GM23338 (cell line): ENCODE results near the gene GRK3. TPM values are rescaled to one million over a fixed set of nuclear protein-coding genes. Genes with fewer than 3 reads are reported as not detected.
A peak's percentile ranks its signal among the peaks of the same experiment; 100 is the strongest.
"Not testable (repeated sequence)": the region's sequence is repeated elsewhere in the genome, so short reads cannot be mapped to it uniquely, and the experiment has no call there.

Experiments used
- ATAC-seq: fragments of 200-7000 bp; cut with Tn5 transposase; 3 replicates; pipeline ENCODE4 v1.9.1; 2020
- DNase-seq: peaks from one replicate; pipeline ENCODE4 v3.0.0-alpha.2; 2015; ENCODE audit warnings: low spot score
- H2AFZ ChIP-seq: fragments of 200-600 bp; sonication (generic); 2 replicates; pipeline ENCODE4 v1.8.0; 2016; ENCODE audit warnings: antibody characterized with exemption, mild to moderate bottlenecking, moderate library complexity
- H3F3A ChIP-seq: fragments of 200-600 bp; sonication (generic); replicated peaks from 2 replicates; pipeline ENCODE4 v1.8.0; 2017; ENCODE audit warnings: antibody characterized with exemption, mixed run types, low read depth
- H3K27ac ChIP-seq: fragments of 200-600 bp; sonication (generic); 2 replicates; pipeline ENCODE4 v1.6.1; 2016; ENCODE audit warnings: low read depth
- H3K27me3 ChIP-seq: fragments of 200-600 bp; sonication (generic); 2 replicates; pipeline ENCODE4 v1.8.0; 2016; ENCODE audit warnings: mild to moderate bottlenecking, mixed run types, moderate library complexity; ENCODE audit not compliant: insufficient read depth
- H3K36me3 ChIP-seq: fragments of 200-600 bp; sonication (generic); 2 replicates; pipeline ENCODE4 v1.8.0; 2016; ENCODE audit warnings: mild to moderate bottlenecking; ENCODE audit not compliant: insufficient read depth
- H3K4me1 ChIP-seq: fragments of 200-600 bp; sonication (generic); 2 replicates; pipeline ENCODE4 v1.8.0; 2016; ENCODE audit warnings: mild to moderate bottlenecking, moderate library complexity; ENCODE audit not compliant: insufficient read depth
- H3K4me2 ChIP-seq: fragments of 200-600 bp; sonication (generic); 2 replicates; pipeline ENCODE4 v1.7.1; 2017; ENCODE audit warnings: mixed run types
- H3K4me3 ChIP-seq: fragments of 200-600 bp; sonication (generic); 2 replicates; pipeline ENCODE4 v1.6.1; 2016; ENCODE audit warnings: mixed run types
- H3K79me2 ChIP-seq: fragments of 200-600 bp; sonication (generic); replicated peaks from 2 replicates; pipeline ENCODE4 v1.8.0; 2017; ENCODE audit warnings: mild to moderate bottlenecking; ENCODE audit not compliant: insufficient read depth
- H3K9me2 ChIP-seq: fragments of 200-600 bp; sonication (generic); 2 replicates; pipeline ENCODE4 v1.8.0; 2017; ENCODE audit not compliant: insufficient read depth
- H4K20me1 ChIP-seq: fragments of 200-600 bp; sonication (generic); replicated peaks from 2 replicates; pipeline ENCODE4 v1.8.0; 2017; ENCODE audit warnings: mild to moderate bottlenecking; ENCODE audit not compliant: insufficient read depth
- H3K27ac Mint-ChIP-seq: 2 replicates; pipeline ENCODE4 v1.8.0; 2020; ENCODE audit warnings: inconsistent platforms, mild to moderate bottlenecking, moderate library complexity, mixed read lengths
- H3K27me3 Mint-ChIP-seq: 3 replicates; pipeline ENCODE4 v1.8.0; 2022; ENCODE audit warnings: low read depth, mild to moderate bottlenecking, moderate library complexity, mixed read lengths, inconsistent platforms; ENCODE audit not compliant: insufficient read depth, poor library complexity
- H3K36me3 Mint-ChIP-seq: 3 replicates; pipeline ENCODE4 v1.8.0; 2021; ENCODE audit warnings: low read depth, mild to moderate bottlenecking, inconsistent platforms, moderate library complexity, mixed read lengths
- H3K4me1 Mint-ChIP-seq: 3 replicates; pipeline ENCODE4 v1.8.0; 2020; ENCODE audit warnings: mild to moderate bottlenecking, inconsistent platforms, mixed read lengths
- H3K4me3 Mint-ChIP-seq: 3 replicates; pipeline ENCODE4 v1.8.0; 2021; ENCODE audit warnings: moderate library complexity, mild to moderate bottlenecking, inconsistent platforms, mixed read lengths
- H3K9me3 Mint-ChIP-seq: 3 replicates; pipeline ENCODE4 v1.8.0; 2020; ENCODE audit warnings: moderate library complexity, mild to moderate bottlenecking, inconsistent platforms, mixed read lengths
- polyA plus RNA-seq: library from polyadenylated mRNA; unstranded; fragments of >200 nt; fragmentation: Nextera tagmentation; extraction: Ambion mirVana; gene quantifications from 2 replicates; pipeline ENCODE4 v1.2.1, GENCODE V29; 2016
- total RNA-seq: library from RNA; depleted of rRNA; stranded (reverse); fragments of >200 nt; shearing (Covaris generic); gene quantifications from 2 replicates; pipeline ENCODE4 v1.2.3, GENCODE V29; 2014

GRK3 gene
- total and polyA plus RNA-seq, 2 experiments from 2014 or later, result 6.0 to 25.3 TPM

DNA sequence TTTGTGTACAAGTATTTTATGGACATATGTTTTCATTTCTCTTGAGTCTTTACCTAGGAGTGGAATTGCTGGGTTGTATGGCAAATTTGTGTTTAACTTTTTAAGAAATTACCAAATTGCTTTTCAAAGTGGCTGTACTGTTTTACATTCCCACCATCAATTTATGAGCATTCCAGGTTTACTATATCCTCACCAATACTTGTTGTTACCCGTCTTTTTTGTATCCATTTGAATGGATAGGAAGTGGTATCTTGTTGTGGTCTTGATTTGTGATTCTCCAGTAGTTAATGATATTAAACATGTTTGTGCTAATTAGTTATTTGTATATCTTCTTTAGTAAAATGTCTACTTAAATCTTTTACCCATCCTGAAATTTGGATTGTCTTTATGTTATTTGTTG is 46.8 kb downstream of the GRK3 start:
- not testable (repeated sequence) for H3K4me3 ChIP-seq

GRCh38 chr22:25613131-25613530 is 48.7 kb downstream of the GRK3 start:
- H2AFZ ChIP-seq, H3K27ac ChIP-seq, DNase-seq, H3K4me1 ChIP-seq, H3F3A ChIP-seq, H3K4me2 ChIP-seq, H3K4me3 ChIP-seq, H4K20me1 ChIP-seq, H3K27ac Mint-ChIP-seq, H3K36me3 ChIP-seq, H3K9me3 Mint-ChIP-seq, H3K4me3 Mint-ChIP-seq, H3K9me2 ChIP-seq, H3K27me3 Mint-ChIP-seq, H3K27me3 ChIP-seq: not testable (repeated sequence)
- peaks cover 12% of the 10 kb centered on the region; the same call in 2 of the 3 replicates for H3K36me3 Mint-ChIP-seq
- peaks cover 32% of the 10 kb centered on the region for H3K79me2 ChIP-seq
- peaks cover 14% of the 10 kb centered on the region for H3K4me1 Mint-ChIP-seq
- peak; percentile 66 for ATAC-seq

More for the DNA sequence above, 46.8 kb downstream of the GRK3 start:
- H3F3A ChIP-seq, H3K27me3 Mint-ChIP-seq, ATAC-seq, H3K27ac ChIP-seq, H3K4me2 ChIP-seq, H3K27ac Mint-ChIP-seq, H3K4me3 Mint-ChIP-seq, DNase-seq, H4K20me1 ChIP-seq, H2AFZ ChIP-seq, H3K36me3 ChIP-seq, H3K9me2 ChIP-seq, H3K27me3 ChIP-seq, H3K9me3 Mint-ChIP-seq, H3K4me1 ChIP-seq: not testable (repeated sequence)
- peaks cover 13% of the 10 kb centered on the region for H3K4me1 Mint-ChIP-seq
- H3K79me2 ChIP-seq, result peaks cover 23% of the 10 kb centered on the region; the same call in 1 of the 2 replicates
- peaks cover 12% of the 10 kb centered on the region; the same call in 2 of the 3 replicates for H3K36me3 Mint-ChIP-seq

- not testable (repeated sequence) for H2AFZ ChIP-seq, H3K9me3 Mint-ChIP-seq, H3K27ac ChIP-seq, H3K27me3 ChIP-seq, H4K20me1 ChIP-seq, H3K4me2 ChIP-seq, H3K27me3 Mint-ChIP-seq, DNase-seq, H3K9me2 ChIP-seq, H3K4me1 ChIP-seq, H3K27ac Mint-ChIP-seq, H3K36me3 ChIP-seq, H3F3A ChIP-seq, H3K4me3 Mint-ChIP-seq, H3K4me3 ChIP-seq
- Mint-ChIP-seq H3K4me1 (peaks cover 15% of the 10 kb centered on the region), H3K36me3 (peaks cover 12% of the 10 kb centered on the region; the same call in 2 of the 3 replicates)
- ATAC-seq, result peak; percentile 24; the same call in 2 of the 3 replicates
- H3K79me2 ChIP-seq, result peaks cover 36% of the 10 kb centered on the region
These were observed 49.1 kb downstream of the GRK3 start for GRCh38 chr22:25613558-25613957.

- not testable (repeated sequence) for H3K4me3 ChIP-seq, H3F3A ChIP-seq, H3K27me3 ChIP-seq, H3K9me2 ChIP-seq, H3K27ac ChIP-seq, H3K9me3 Mint-ChIP-seq, H3K4me3 Mint-ChIP-seq, ATAC-seq, DNase-seq, H3K4me2 ChIP-seq, H3K27me3 Mint-ChIP-seq, H4K20me1 ChIP-seq, H3K36me3 ChIP-seq, H2AFZ ChIP-seq
- H3K36me3 Mint-ChIP-seq, result peaks cover 12% of the 10 kb centered on the region; the same call in 2 of the 3 replicates
- Histone ChIP-seq H3K79me2 (peaks cover 31% of the 10 kb centered on the region), H3K4me1 (peaks cover 16% of the 10 kb centered on the region)
- H3K4me1 Mint-ChIP-seq, result peaks cover 28% of the 10 kb centered on the region
- H3K27ac Mint-ChIP-seq, result peak overlapping the region; percentile 74; the same call in 1 of the 2 replicates
These were observed 50.3 kb downstream of the GRK3 start for GRCh38 chr22:25614791-25615190.
